MCF 10A (cell line): ENCODE results near the gene DUSP15. TPM values are rescaled to one million over a fixed set of nuclear protein-coding genes. Genes with fewer than 3 reads are reported as not detected.

ENCODE experiments used
- BruUV-seq: library from RNA; stranded (reverse); fragments of 400-500 nt; replicated peaks from 2 replicates; lab custom pipeline; 2021; lab: Mats Ljungman, UMichigan
- CTCF ChIA-PET: fragments of 300-600 bp; sonication (Branson Sonifier 250); formaldehyde crosslinking; extraction: SDS; loops from one replicate; lab custom pipeline; 2021; ENCODE audit warnings: antibody characterized with exemption, inconsistent platforms; lab: Yijun Ruan, JAX
- POLR2A ChIA-PET: fragments of 300-600, 350-650 bp; sonication (Branson Sonifier 250); formaldehyde crosslinking; extraction: SDS; loops from one replicate; lab custom pipeline; 2020; ENCODE audit warnings: antibody characterized with exemption, inconsistent platforms; lab: Yijun Ruan, JAX
- DNase-seq: peaks from one replicate; pipeline ENCODE4 v3.0.0-alpha.2; 2018; ENCODE audit not compliant: unreplicated experiment
- H3K27ac Mint-ChIP-seq: one replicate; pipeline ENCODE4 v1.8.0; 2022; ENCODE audit warnings: mild to moderate bottlenecking, low read depth, mixed read lengths; ENCODE audit not compliant: unreplicated experiment
- H3K27me3 Mint-ChIP-seq: one replicate; pipeline ENCODE4 v1.8.0; 2022; ENCODE audit warnings: mixed read lengths; ENCODE audit not compliant: insufficient read depth, unreplicated experiment
- H3K36me3 Mint-ChIP-seq: one replicate; pipeline ENCODE4 v1.8.0; 2022; ENCODE audit warnings: mild to moderate bottlenecking, moderate library complexity, mixed read lengths; ENCODE audit not compliant: insufficient read depth, unreplicated experiment
- H3K4me1 Mint-ChIP-seq: one replicate; pipeline ENCODE4 v1.8.0; 2022; ENCODE audit warnings: mixed read lengths; ENCODE audit not compliant: insufficient read depth, unreplicated experiment
- H3K4me3 Mint-ChIP-seq: one replicate; pipeline ENCODE4 v1.8.0; 2022; ENCODE audit warnings: mild to moderate bottlenecking, moderate library complexity, mixed read lengths; ENCODE audit not compliant: unreplicated experiment
- H3K9me3 Mint-ChIP-seq: one replicate; pipeline ENCODE4 v1.8.0; 2022; ENCODE audit warnings: mixed read lengths; ENCODE audit not compliant: unreplicated experiment
- intact Hi-C: fragments of 100-400 bp; cut with micrococcal nuclease; formaldehyde crosslinking; loops from 2 replicates; pipeline ENCODE4 v1.14.1; 2022
- total RNA-seq: library from RNA; stranded (reverse); gene quantifications from 2 replicates; pipeline ENCODE4 v1.2.3, GENCODE V29; 2022
- TF ChIP-seq, protein P1 (sequence below): fragments of 200-600 bp; IDR thresholded peaks from one replicate; pipeline ENCODE4 v1.8.0; 2022; ENCODE audit warnings: antibody characterized with exemption, mild to moderate bottlenecking; ENCODE audit not compliant: unreplicated experiment

The DUSP15 gene
- total RNA-seq, 1 experiment from 2014 or later = not detected

DNA sequence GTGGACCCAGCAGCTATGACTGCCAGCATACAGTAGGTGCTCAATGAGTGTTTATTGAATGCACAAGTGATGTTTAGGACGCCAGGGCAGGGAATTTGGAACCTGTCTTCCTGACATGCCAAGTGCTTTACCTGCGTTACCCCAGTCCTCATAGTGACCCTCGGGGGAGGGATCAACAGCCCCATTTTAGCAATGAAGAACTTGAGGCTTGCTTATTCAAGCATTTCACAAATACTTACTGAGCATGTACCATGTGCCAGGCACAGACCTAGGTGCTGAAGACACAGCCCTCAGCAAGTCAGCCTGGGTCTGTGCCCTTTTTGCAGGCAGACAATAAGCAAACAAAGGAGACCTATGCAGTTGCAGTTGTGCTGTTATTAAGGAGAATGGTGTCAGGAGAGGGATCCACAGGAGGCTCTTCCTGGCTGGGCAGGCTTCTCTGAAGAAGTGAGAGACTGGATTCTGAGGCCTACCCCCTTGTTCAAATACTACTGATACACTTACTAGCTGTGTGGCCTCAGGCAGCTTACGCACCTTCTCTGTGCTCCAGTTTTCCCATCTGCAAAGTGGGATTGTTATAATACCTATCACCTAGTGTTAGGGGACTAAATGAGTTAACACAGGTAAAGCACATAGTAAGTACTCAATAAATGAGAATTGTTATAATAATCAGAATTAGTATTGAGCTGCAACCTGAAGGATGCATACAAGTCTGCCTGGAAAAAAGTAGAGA, 39.9 kb upstream of the DUSP15 start:
- no peak overlapping the region for H3K27ac Mint-ChIP-seq
- no peaks in the 10 kb centered on the region for H3K36me3 Mint-ChIP-seq
- H3K27me3 Mint-ChIP-seq = peaks cover 11% of the 10 kb centered on the region
- ChIA-PET POLR2A (no interaction called here), CTCF (interaction anchor here (1.2 kb wide), 1 partner anchor 87 kb away, joined by 3 read pairs; no protein-coding TSS in a partner anchor)
- no peaks in the 10 kb centered on the region for H3K4me1 Mint-ChIP-seq
- DNase-seq = no peak
- TF ChIP-seq, protein P1, sequence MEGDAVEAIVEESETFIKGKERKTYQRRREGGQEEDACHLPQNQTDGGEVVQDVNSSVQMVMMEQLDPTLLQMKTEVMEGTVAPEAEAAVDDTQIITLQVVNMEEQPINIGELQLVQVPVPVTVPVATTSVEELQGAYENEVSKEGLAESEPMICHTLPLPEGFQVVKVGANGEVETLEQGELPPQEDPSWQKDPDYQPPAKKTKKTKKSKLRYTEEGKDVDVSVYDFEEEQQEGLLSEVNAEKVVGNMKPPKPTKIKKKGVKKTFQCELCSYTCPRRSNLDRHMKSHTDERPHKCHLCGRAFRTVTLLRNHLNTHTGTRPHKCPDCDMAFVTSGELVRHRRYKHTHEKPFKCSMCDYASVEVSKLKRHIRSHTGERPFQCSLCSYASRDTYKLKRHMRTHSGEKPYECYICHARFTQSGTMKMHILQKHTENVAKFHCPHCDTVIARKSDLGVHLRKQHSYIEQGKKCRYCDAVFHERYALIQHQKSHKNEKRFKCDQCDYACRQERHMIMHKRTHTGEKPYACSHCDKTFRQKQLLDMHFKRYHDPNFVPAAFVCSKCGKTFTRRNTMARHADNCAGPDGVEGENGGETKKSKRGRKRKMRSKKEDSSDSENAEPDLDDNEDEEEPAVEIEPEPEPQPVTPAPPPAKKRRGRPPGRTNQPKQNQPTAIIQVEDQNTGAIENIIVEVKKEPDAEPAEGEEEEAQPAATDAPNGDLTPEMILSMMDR = no peak
- H3K9me3 Mint-ChIP-seq = no peaks in the 10 kb centered on the region
- no peak overlapping the region for H3K4me3 Mint-ChIP-seq
- no TSS peak for BruUV-seq
- intact Hi-C loops = no loop called here

DNA sequence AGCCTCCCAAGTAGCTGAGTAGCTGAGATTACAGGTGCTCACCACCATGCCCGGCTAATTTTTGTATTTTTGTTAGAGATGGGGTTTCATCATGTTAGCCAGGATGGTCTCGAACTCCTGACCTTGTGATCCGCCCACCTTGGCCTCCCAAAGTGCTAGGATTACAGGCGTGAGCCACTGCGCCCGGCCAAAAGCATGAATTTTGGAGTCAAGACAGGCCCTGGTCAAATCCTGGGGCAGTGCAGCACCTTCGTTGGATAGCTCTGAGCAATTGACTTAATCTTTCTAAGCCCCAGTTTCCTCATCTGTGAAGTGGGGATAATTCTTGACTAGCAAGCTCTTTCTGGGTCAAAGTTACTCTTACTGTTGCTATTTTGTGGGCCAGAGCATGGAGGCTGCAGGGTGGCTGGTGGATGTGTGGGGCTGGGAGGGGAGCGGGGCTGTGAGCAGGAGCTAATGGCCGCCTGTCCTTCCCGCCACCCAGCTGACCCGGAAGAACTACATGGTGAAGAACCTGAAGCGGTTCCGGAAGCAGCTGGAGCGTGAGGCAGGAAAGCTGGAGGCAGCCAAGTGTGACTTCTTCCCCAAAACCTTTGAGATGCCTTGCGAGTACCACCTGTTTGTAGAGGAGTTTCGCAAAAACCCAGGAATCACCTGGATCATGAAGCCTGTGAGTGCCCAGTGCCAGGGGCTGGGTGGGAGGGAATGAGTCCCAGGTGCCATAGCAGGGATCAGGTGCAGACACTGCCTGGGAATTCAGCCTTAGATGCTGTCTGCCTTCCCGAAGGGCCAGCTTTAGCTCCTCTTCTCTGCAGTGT, 39.1 kb upstream of the DUSP15 start:
- TF ChIP-seq, protein P1 = no peak
- intact Hi-C loops = no loop called here
- ChIA-PET POLR2A (interaction anchor here (0.6 kb wide), 1 partner anchor 32 kb away, joined by 3 read pairs; no protein-coding TSS in a partner anchor), CTCF (interaction anchor here (0.6 to 1.5 kb wide), 3 partner anchors 43 to 86 kb away, joined by 3 to 4 read pairs (median 3); partner anchors contain the start of gene PDRG1)
- Mint-ChIP-seq H3K4me3 (no peak overlapping the region), H3K27ac (no peak overlapping the region), H3K36me3 (no peaks in the 10 kb centered on the region), H3K4me1 (no peaks in the 10 kb centered on the region), H3K27me3 (peaks cover 11% of the 10 kb centered on the region), H3K9me3 (no peaks in the 10 kb centered on the region)
- BruUV-seq = no TSS peak
- DNase-seq = no peak

DNA sequence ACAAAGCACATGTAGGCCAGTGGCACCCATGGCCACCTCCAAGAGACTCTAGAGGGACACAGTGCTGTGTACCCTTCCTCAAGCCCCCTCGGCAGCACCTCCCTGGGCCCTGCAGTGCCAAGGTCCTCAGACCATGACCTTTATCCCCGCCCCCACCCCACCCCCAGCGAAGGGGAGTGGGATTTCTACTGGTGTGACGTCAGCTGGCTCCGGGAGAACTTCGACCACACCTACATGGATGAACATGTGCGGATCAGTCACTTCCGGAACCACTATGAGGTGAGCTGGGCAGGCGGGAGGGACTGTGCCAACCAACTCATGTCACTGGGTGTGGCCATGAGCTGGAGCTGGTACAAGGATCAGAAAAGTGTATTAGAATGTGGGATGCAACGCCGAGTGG, 38.1 kb upstream of the DUSP15 start:
- Mint-ChIP-seq H3K9me3 (no peaks in the 10 kb centered on the region), H3K4me1 (no peaks in the 10 kb centered on the region), H3K27ac (no peak overlapping the region), H3K4me3 (no peak overlapping the region), H3K36me3 (no peaks in the 10 kb centered on the region), H3K27me3 (peaks cover 16% of the 10 kb centered on the region)
- ChIA-PET POLR2A (no interaction called here), CTCF (interaction anchor here (0.6 to 1.5 kb wide), 3 partner anchors 44 to 124 kb away, joined by 3 to 4 read pairs (median 4); partner anchors contain the start of gene PDRG1)
- TF ChIP-seq, protein P1 = no peak
- intact Hi-C loops = no loop called here
- BruUV-seq = no TSS peak
- peak; percentile 27 for DNase-seq

DNA sequence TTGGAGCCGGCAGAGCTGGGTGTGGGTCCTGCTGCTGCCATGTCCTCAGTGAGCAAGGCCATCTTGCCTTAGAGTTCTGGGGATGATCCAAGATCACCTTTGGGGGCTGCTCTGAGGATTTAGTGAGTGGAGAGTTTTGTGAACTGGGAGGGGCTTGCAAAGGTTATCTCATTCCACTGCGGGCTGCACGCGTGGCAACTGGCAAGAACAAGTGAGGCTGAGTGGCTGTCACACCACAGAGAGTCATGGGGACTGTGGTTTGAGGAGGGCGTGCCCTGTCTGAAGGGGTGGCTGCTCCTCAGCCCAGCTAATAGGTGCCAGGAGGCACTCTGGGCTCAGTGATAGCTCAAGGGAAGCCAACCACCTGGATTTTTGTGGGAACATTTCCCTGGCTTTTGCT, 37.7 kb upstream of the DUSP15 start:
- H3K4me1 Mint-ChIP-seq = no peaks in the 10 kb centered on the region
- ChIA-PET POLR2A (no interaction called here), CTCF (interaction anchor here (0.6 to 1.5 kb wide), 4 partner anchors 44 to 254 kb away, joined by 3 to 4 read pairs (median 4); partner anchors contain the start of gene PDRG1)
- TF ChIP-seq, protein P1 = no peak
- no TSS peak for BruUV-seq
- H3K27me3 Mint-ChIP-seq = peaks cover 20% of the 10 kb centered on the region
- H3K9me3 Mint-ChIP-seq = no peaks in the 10 kb centered on the region
- H3K27ac Mint-ChIP-seq = no peak overlapping the region
- no peak for DNase-seq
- no peaks in the 10 kb centered on the region for H3K36me3 Mint-ChIP-seq
- intact Hi-C loops = no loop called here
- no peak overlapping the region for H3K4me3 Mint-ChIP-seq
